GM13976 (cell line): ENCODE data around the gene USP36.

Experiments
- DNase-seq: peaks from one replicate; pipeline ENCODE4 v3.0.0; 2012; ENCODE audit warnings: low spot score
- CTCF ChIP-seq: IDR thresholded peaks from 2 replicates; pipeline ENCODE4 v1.5.1; 2012; ENCODE audit warnings: borderline replicate concordance, mild to moderate bottlenecking; ENCODE audit not compliant: insufficient read depth; ENCODE audit errors: extremely low read depth, missing control alignments, control extremely low read depth
- in situ Hi-C: fragments of 300-500 bp; cut with MboI; formaldehyde crosslinking; loops from one replicate; pipeline ENCODE4 v1.12.0; 2022; ENCODE audit warnings: low sequenced_read_pairs, mixed read lengths, inconsistent platforms; ENCODE audit not compliant: unreplicated experiment

USP36 gene

GRCh38 chr17:78824240-78824639, 16.4 kb downstream of the USP36 start:
- no peak for TF ChIP-seq CTCF
- no peak for DNase-seq
- in situ Hi-C loops, result no loop called here

- in situ Hi-C loops, result no loop called here
- DNase-seq, result no peak
- TF ChIP-seq CTCF, result peak; percentile 2
These were observed 17.1 kb downstream of the USP36 start for GRCh38 chr17:78823282-78824046.

- no peak for DNase-seq
- no peak for TF ChIP-seq CTCF
- in situ Hi-C loops, result no loop called here
These were observed 18.1 kb downstream of the USP36 start for GRCh38 chr17:78822552-78822951.

GRCh38 chr17:78821961-78822360, 18.7 kb downstream of the USP36 start:
- no peak for TF ChIP-seq CTCF
- DNase-seq, result no peak
- in situ Hi-C loops, result no loop called here

GRCh38 chr17:78820841-78821240, 19.8 kb downstream of the USP36 start:
- no peak for TF ChIP-seq CTCF
- in situ Hi-C loops, result no loop called here
- DNase-seq, result no peak

GRCh38 chr17:78819806-78820792, 20.5 kb downstream of the USP36 start:
- in situ Hi-C loops, result no loop called here
- TF ChIP-seq CTCF, result no peak
- DNase-seq, result no peak
